H1 (cell line): ENCODE results near the gene ZNF280C. TPM values are rescaled to one million over a fixed set of nuclear protein-coding genes. Genes with fewer than 3 reads are reported as not detected.

Source experiments
- CTCF ChIA-PET: fragments of 300-600 bp; sonication (Branson Sonifier 250); formaldehyde crosslinking; loops from one replicate; lab custom pipeline; 2021; ENCODE audit not compliant: partially characterized antibody; lab: Charles Lee
- POLR2A ChIA-PET: fragments of 300-600 bp; sonication (Branson Sonifier 250); formaldehyde crosslinking; loops from one replicate; lab custom pipeline; 2021; ENCODE audit warnings: inconsistent platforms; ENCODE audit not compliant: partially characterized antibody; lab: Charles Lee
- DNase-seq, 2 experiments: peaks; one replicate each; pipeline versions ENCODE4 v3.0.0 to v3.0.0-alpha.2; 2010 to 2022; ENCODE audit warnings: low spot score in 2 of 2, low read depth in 1 of 2, mixed read lengths in 1 of 2
- FAIRE-seq: peaks from 2 replicates; lab custom pipeline; 2011; peaks lifted over from hg19 to GRCh38; lab: Jason Lieb, UNC
- H2AFZ ChIP-seq: 2 replicates; pipeline ENCODE4 v1.8.1; 2012; ENCODE audit warnings: low read length, inconsistent platforms
- H2AK5ac ChIP-seq: 2 replicates; pipeline ENCODE4 v1.6.1; 2013; ENCODE audit warnings: low read depth, low read length
- H2BK120ac ChIP-seq: replicated peaks from 2 replicates; pipeline ENCODE3; 2013; ENCODE audit warnings: low read depth, low read length, inconsistent platforms
- H2BK12ac ChIP-seq: 2 replicates; pipeline ENCODE4 v1.6.1; 2013; ENCODE audit warnings: low read depth, low read length
- H2BK15ac ChIP-seq: 2 replicates; pipeline ENCODE4 v1.6.1; 2013; ENCODE audit warnings: low read length
- H2BK20ac ChIP-seq: 2 replicates; pipeline ENCODE4 v1.6.1; 2013; ENCODE audit warnings: low read length
- H2BK5ac ChIP-seq: 2 replicates; pipeline ENCODE4 v1.6.1; 2013; ENCODE audit warnings: low read depth, low read length
- H3K14ac ChIP-seq: 2 replicates; pipeline ENCODE4 v1.6.1; 2013; ENCODE audit warnings: inconsistent platforms; ENCODE audit not compliant: insufficient read length
- H3K18ac ChIP-seq: 2 replicates; pipeline ENCODE4 v1.6.1; 2013; ENCODE audit warnings: low read length; ENCODE audit errors: extremely low read depth
- H3K23ac ChIP-seq: 2 replicates; pipeline ENCODE4 v1.6.1; 2013; ENCODE audit warnings: inconsistent platforms; ENCODE audit not compliant: insufficient read length
- H3K23me2 ChIP-seq: 2 replicates; pipeline ENCODE4 v1.6.1; 2013; ENCODE audit warnings: low read depth, low read length
- H3K27ac ChIP-seq: 2 replicates; pipeline ENCODE4 v1.6.1; 2011; ENCODE audit warnings: low read depth, low read length, inconsistent platforms
- H3K27me3 ChIP-seq, 4 experiments: replicated peaks in 1 of 4; 1 replicate in 1 of 4; 2 replicates in 3 of 4; pipeline versions ENCODE4 v1.6.1 to v1.8.1; 2011 to 2013; ENCODE audit warnings: low read length in 3 of 4, mild to moderate bottlenecking in 3 of 4, inconsistent platforms in 2 of 4, mixed read lengths in 2 of 4, moderate library complexity in 1 of 4; ENCODE audit not compliant: control insufficient read depth in 3 of 4, insufficient read depth in 3 of 4; ENCODE audit errors: extremely low read depth in 1 of 4
- H3K36me3 ChIP-seq, 4 experiments: 2 replicates each; pipeline versions ENCODE4 v1.6.1 to v1.8.1; 2011 to 2013; ENCODE audit warnings: mild to moderate bottlenecking in 4 of 4, low read length in 3 of 4, moderate library complexity in 2 of 4, control low read depth in 1 of 4, inconsistent platforms in 1 of 4; ENCODE audit not compliant: insufficient read depth in 4 of 4, control insufficient read depth in 2 of 4
- H3K4ac ChIP-seq: replicated peaks from 2 replicates; pipeline ENCODE3; 2013; ENCODE audit warnings: low read length, low read depth, mixed read lengths, inconsistent platforms; ENCODE audit not compliant: insufficient read length
- H3K4me1 ChIP-seq, 4 experiments: replicated peaks in 1 of 4; 1 replicate in 1 of 4; 2 replicates in 3 of 4; pipeline versions ENCODE4 v1.6.1 to v1.8.1; 2011 to 2013; ENCODE audit warnings: low read length in 3 of 4, inconsistent platforms in 2 of 4, mixed read lengths in 1 of 4; ENCODE audit not compliant: insufficient read depth in 4 of 4, control insufficient read depth in 3 of 4
- H3K4me2 ChIP-seq, 2 experiments: 2 replicates each; pipeline versions ENCODE4 v1.6.1 to v1.8.1; 2011 to 2013; ENCODE audit warnings: low read depth in 2 of 2, low read length in 2 of 2, control low read depth in 1 of 2, inconsistent platforms in 1 of 2, mild to moderate bottlenecking in 1 of 2; ENCODE audit not compliant: insufficient read depth in 1 of 2
- H3K4me3 ChIP-seq, 4 experiments: fragments of 200-600, 300-600 bp in 1 of 4; sonication (generic), shearing (Covaris generic), sonication (Bioruptor Twin) in 1 of 4; 2 replicates each; pipeline versions ENCODE4 v1.5.1 to v1.8.1; 2011 to 2016; ENCODE audit warnings: low read length in 4 of 4, low read depth in 3 of 4, control low read depth in 2 of 4, inconsistent platforms in 2 of 4, mild to moderate bottlenecking in 2 of 4, mixed read lengths in 1 of 4, moderate library complexity in 1 of 4; ENCODE audit not compliant: insufficient read depth in 2 of 4; ENCODE audit errors: extremely low read depth in 1 of 4
- H3K56ac ChIP-seq: replicated peaks from 2 replicates; pipeline ENCODE3; 2013; ENCODE audit warnings: low read depth, mild to moderate bottlenecking, mixed read lengths, low read length, inconsistent platforms; ENCODE audit not compliant: insufficient read length
- H3K79me1 ChIP-seq: 2 replicates; pipeline ENCODE4 v1.6.1; 2013; ENCODE audit warnings: low read depth, low read length, control low read depth
- H3K79me2 ChIP-seq, 2 experiments: 2 replicates each; pipeline versions ENCODE4 v1.6.1 to v1.8.1; 2012 to 2013; ENCODE audit warnings: low read length in 2 of 2, mild to moderate bottlenecking in 2 of 2, inconsistent platforms in 1 of 2; ENCODE audit not compliant: insufficient read depth in 2 of 2, control insufficient read depth in 1 of 2
- H3K9ac ChIP-seq, 4 experiments: replicated peaks in 1 of 4; 1 replicate in 1 of 4; 2 replicates in 3 of 4; pipeline versions ENCODE4 v1.6.1 to v1.8.1; 2011 to 2013; ENCODE audit warnings: low read depth in 3 of 4, low read length in 3 of 4, control low read depth in 2 of 4, mild to moderate bottlenecking in 2 of 4, moderate library complexity in 2 of 4, inconsistent platforms in 1 of 4; ENCODE audit errors: extremely low read depth in 1 of 4
- H3K9me3 ChIP-seq, 2 experiments: 2 replicates each; pipeline versions ENCODE4 v1.6.1 to v1.8.1; 2012 to 2013; ENCODE audit warnings: mild to moderate bottlenecking in 2 of 2, moderate library complexity in 2 of 2, control low read depth in 1 of 2, inconsistent platforms in 1 of 2, low read depth in 1 of 2, low read length in 1 of 2, mixed read lengths in 1 of 2; ENCODE audit not compliant: insufficient read depth in 2 of 2
- H4K20me1 ChIP-seq, 2 experiments: replicated peaks in 1 of 2; 2 replicates each; pipeline versions ENCODE3 to v1.8.1; 2011 to 2013; ENCODE audit warnings: inconsistent platforms in 2 of 2, low read length in 2 of 2, mild to moderate bottlenecking in 1 of 2; ENCODE audit not compliant: insufficient read depth in 2 of 2, control insufficient read depth in 1 of 2
- H4K5ac ChIP-seq: 2 replicates; pipeline ENCODE4 v1.6.1; 2013; ENCODE audit warnings: low read length, low read depth, mixed read lengths, inconsistent platforms; ENCODE audit not compliant: insufficient read length
- H4K8ac ChIP-seq: 2 replicates; pipeline ENCODE4 v1.8.0; 2013; ENCODE audit warnings: mild to moderate bottlenecking, moderate library complexity, low read length, inconsistent platforms; ENCODE audit not compliant: insufficient read depth; ENCODE audit errors: extremely low read depth
- H4K91ac ChIP-seq: replicated peaks from 2 replicates; pipeline ENCODE3; 2013; ENCODE audit warnings: low read length, mixed read lengths, inconsistent platforms; ENCODE audit not compliant: insufficient read length
- EZH2 ChIP-seq: fragments of 200-600 bp; sonication (generic); IDR thresholded peaks from 2 replicates; pipeline ENCODE4 v1.7.1; 2012; ENCODE audit warnings: low read depth, mild to moderate bottlenecking, moderate library complexity, low read length, inconsistent platforms; ENCODE audit not compliant: severe bottlenecking
- KDM4A ChIP-seq: IDR thresholded peaks from one replicate; pipeline ENCODE4 v1.7.1; 2012; ENCODE audit warnings: low read depth, mild to moderate bottlenecking, moderate library complexity, low read length, inconsistent platforms; ENCODE audit not compliant: severe bottlenecking
- MAX ChIP-seq: IDR thresholded peaks from 2 replicates; pipeline ENCODE4 v1.6.1; 2012; ENCODE audit warnings: inconsistent platforms
- ZNF274 ChIP-seq: IDR thresholded peaks from 2 replicates; pipeline ENCODE4 v1.7.0; 2012; ENCODE audit warnings: low read length, borderline replicate concordance; ENCODE audit errors: extremely low read depth
- WGBS, 2 experiments: shearing (Covaris generic) in 1 of 2; methylation state at CpG; one replicate each; pipeline versions ENCODE4 v1.1.6 to v1.1.7; 2013 to 2015; ENCODE audit warnings: low lambda C conversion rate in 2 of 2, mixed read lengths in 2 of 2, inconsistent platforms in 1 of 2, low coverage in 1 of 2, missing lambda C conversion rate in 1 of 2; ENCODE audit not compliant: insufficient replicate concordance in 2 of 2, insufficient coverage in 1 of 2, insufficient read length in 1 of 2; ENCODE audit errors: extremely low coverage in 1 of 2, missing lambda C conversion rate in 1 of 2; 5-methylcytosine and 5-hydroxymethylcytosine counted together
- polyA plus RNA-seq, 7 experiments: library from polyadenylated mRNA; depleted of rRNA in 3 of 7; stranded (reverse) in 5 of 7; unstranded in 2 of 7; fragments of >200 nt in 5 of 7; fragments of 200-250 nt in 2 of 7; gene quantifications; 1 replicate in 5 of 7; 2 replicates in 1 of 7; 4 replicates in 1 of 7; pipeline versions ENCODE4 v1.2.1 to v1.2.3, GENCODE V29; 2011 to 2013; ENCODE audit warnings: missing spikeins in 2 of 7, mixed read lengths in 2 of 7
- total RNA-seq: library from RNA; stranded (reverse); fragmentation: NEBNext Ultra II Directional; extraction: Animal tissue kit (Norgen Biotek cat#: 25700); gene quantifications from 2 replicates; pipeline ENCODE4 v1.2.1, GENCODE V29; 2021

ZNF280C gene
- total and polyA plus RNA-seq, 2 of the 8 experiments (the other 6 are each of a cell fraction or from before 2014, with no cell fraction given), result 8.4 to 13.4 TPM

GRCh38 chrX:130171446-130172126 lies 97.1 kb downstream of the ZNF280C start, which contains the start of gene RAB33A:
RAB33A (plus strand) TSS chrX:130171962; CDS start chrX:130172063, 101 bp downstream.
- H3K79me1 ChIP-seq, result no peaks in the 10 kb centered on the region
- H4K8ac ChIP-seq, result peak within 1 kb of the TSS; percentile 85
- H4K91ac ChIP-seq, result peak within 1 kb of the TSS; percentile 89
- no peaks in the 10 kb centered on the region for H3K9me3 ChIP-seq
- H3K23ac ChIP-seq, result no peak within 1 kb of the TSS
- 5% methylated on average over 4 of the region's 61 CpGs; no CpG with 5 or more reads in 1 of the 2 experiments for WGBS, 2 experiments
- TF ChIP-seq ZNF274 (no peak), MAX (peak; percentile 26; the same call in 1 of the 2 replicates), EZH2 (peak; percentile 46), KDM4A (peak; percentile 67)
- TF ChIP-seq, all 59 proteins: peak for 3
- Histone ChIP-seq H3K36me3 (no peaks in the 10 kb centered on the region), H2BK15ac (peak within 1 kb of the TSS; percentile 88; the same call in 1 of the 2 replicates), H2AK5ac (no peak within 1 kb of the TSS), H3K56ac (no peak within 1 kb of the TSS), H3K27ac (no peak within 1 kb of the TSS; the same call in 1 of the 2 replicates), H3K23me2 (peaks cover 13% of the 10 kb centered on the region; the same call in 1 of the 2 replicates), H4K5ac (peak within 1 kb of the TSS; percentile 65), H3K4me3 (peak within 1 kb of the TSS; percentile 53 to 75 (median 64)), H3K79me2 (no peaks in the 10 kb centered on the region; a peak in 1 of 4 replicates), H3K4me1 (peaks cover 0 to 6% (median 0%) of the 10 kb centered on the region in 4 experiments; a peak in 4 of 7 replicates), H3K4me2 (peak within 1 kb of the TSS; percentile 88 to 95), H2BK120ac (peak within 1 kb of the TSS; percentile 43), H2BK20ac (no peak within 1 kb of the TSS), H3K14ac (peak within 1 kb of the TSS; percentile 63), H2BK5ac (peak within 1 kb of the TSS; percentile 66; the same call in 1 of the 2 replicates), H3K27me3 (peaks cover 0 to 11% (median 9%) of the 10 kb centered on the region in 4 experiments; a peak in 6 of 7 replicates), H3K18ac (peak within 1 kb of the TSS; percentile 78), H2BK12ac (no peak within 1 kb of the TSS), H3K9ac (peak within 1 kb of the TSS in 2 of 4 experiments; percentile 5 to 40; a peak in 1 of 7 replicates), H3K4ac (peak within 1 kb of the TSS; percentile 8), H2AFZ (peak within 1 kb of the TSS; percentile 92), H4K20me1 (no peaks in the 10 kb centered on the region)
- POLR2A ChIA-PET, result interaction anchor here (0.6 to 1.9 kb wide), 3 partner anchors 10 to 110 kb away, joined by 4 to 5 read pairs (median 4); no protein-coding TSS in a partner anchor
- DNase-seq (peak in 1 of 2 experiments; percentile 57), FAIRE-seq (no peak)
- CTCF ChIA-PET, result interaction anchor here (0.7 to 2.2 kb wide), 5 partner anchors 9 to 246 kb away, joined by 3 to 8 read pairs (median 3); no protein-coding TSS in a partner anchor
